22Rv1 (cell line): Measurements from ENCODE around the gene PIP5K1B.

Source experiments
- H3K27ac ChIP-seq: fragments of 450-650 bp; 2 replicates; pipeline ENCODE4 v1.5.1; 2017
- CTCF ChIP-seq: fragments of 450-650 bp; IDR thresholded peaks from 2 replicates; pipeline ENCODE4 v1.5.1; 2017; ENCODE audit warnings: mild to moderate bottlenecking
- ZFX ChIP-seq: fragments of 450-650 bp; IDR thresholded peaks from 2 replicates; pipeline ENCODE4 v1.6.1; 2017; ENCODE audit warnings: antibody characterized with exemption, borderline replicate concordance

PIP5K1B gene

GRCh38 chr9:68704814-68705530 lies at the start of gene PIP5K1B:
Gene PIP5K1B (plus strand): TSS chr9:68705240. CDS start chr9:68822615, 117,375 bp downstream.
- TF ChIP-seq CTCF (no peak), ZFX (no peak)
- no peak within 1 kb of the TSS for H3K27ac ChIP-seq

- H3K27ac ChIP-seq = no peak overlapping the region
- TF ChIP-seq CTCF (no peak), ZFX (no peak)
Measured at GRCh38 chr9:68664036-68664435, 41.0 kb upstream of the PIP5K1B start.

- no peak for TF ChIP-seq CTCF
- TF ChIP-seq ZFX = no peak
- H3K27ac ChIP-seq = no peak overlapping the region
Measured at GRCh38 chr9:68668127-68668526, 36.9 kb upstream of the PIP5K1B start.

- TF ChIP-seq CTCF (no peak), ZFX (no peak)
- H3K27ac ChIP-seq = no peak overlapping the region
Measured at GRCh38 chr9:68669218-68669617, 35.8 kb upstream of the PIP5K1B start.

GRCh38 chr9:68672215-68672614 lies 32.8 kb upstream of the PIP5K1B start:
- H3K27ac ChIP-seq = no peak overlapping the region
- TF ChIP-seq CTCF (no peak), ZFX (no peak)

GRCh38 chr9:68672625-68673024 lies 32.4 kb upstream of the PIP5K1B start:
- no peak overlapping the region for H3K27ac ChIP-seq
- no peak for TF ChIP-seq CTCF
- TF ChIP-seq ZFX = no peak

GRCh38 chr9:68678430-68678829 lies 26.6 kb upstream of the PIP5K1B start:
- peak; percentile 46 for TF ChIP-seq CTCF
- TF ChIP-seq ZFX = no peak
- H3K27ac ChIP-seq = no peak overlapping the region
